Activated T-helper 2 cell treated with anti-CD3 and anti-CD28 coated beads, Interferon-gamma antibody, Interleukin-2, Interleukin-4, amounts not matched to agents 10 μg/mL and 5 μg/mL and 100 μg/mL, durations not matched to agents 14 hours and 24 hours and 36 hours (primary cell): ENCODE results near the gene GRIK3. TPM values are rescaled to one million over a fixed set of nuclear protein-coding genes. Genes with fewer than 3 reads are reported as not detected.

Source experiments
- DNase-seq: peaks from one replicate; pipeline ENCODE4 v3.0.0; 2021; ENCODE audit warnings: low spot score
- H3K27ac Mint-ChIP-seq: one replicate; pipeline ENCODE4 v1.8.0; 2021; ENCODE audit warnings: mixed read lengths
- H3K27me3 Mint-ChIP-seq: one replicate; pipeline ENCODE4 v1.8.0; 2021; ENCODE audit warnings: low read depth, mixed read lengths
- H3K36me3 Mint-ChIP-seq: one replicate; pipeline ENCODE4 v1.8.0; 2021; ENCODE audit warnings: low read depth, mixed read lengths
- H3K4me1 Mint-ChIP-seq: one replicate; pipeline ENCODE4 v1.8.0; 2021; ENCODE audit warnings: low read depth, mixed read lengths
- H3K4me3 Mint-ChIP-seq: one replicate; pipeline ENCODE4 v1.8.0; 2021; ENCODE audit warnings: low read depth, mild to moderate bottlenecking, moderate library complexity, mixed read lengths
- H3K9me3 Mint-ChIP-seq: one replicate; pipeline ENCODE4 v1.8.0; 2021; ENCODE audit warnings: mixed read lengths
- intact Hi-C: fragments of 100-400 bp; cut with micrococcal nuclease; formaldehyde crosslinking; loops from one replicate; pipeline ENCODE4 v1.15.1; 2023
- total RNA-seq: library from RNA; stranded (reverse); gene quantifications from 2 replicates; pipeline ENCODE4 v1.2.3, GENCODE V29; 2022

The GRIK3 gene
- total RNA-seq, 1 donor from 2014 or later, result not detected

DNA sequence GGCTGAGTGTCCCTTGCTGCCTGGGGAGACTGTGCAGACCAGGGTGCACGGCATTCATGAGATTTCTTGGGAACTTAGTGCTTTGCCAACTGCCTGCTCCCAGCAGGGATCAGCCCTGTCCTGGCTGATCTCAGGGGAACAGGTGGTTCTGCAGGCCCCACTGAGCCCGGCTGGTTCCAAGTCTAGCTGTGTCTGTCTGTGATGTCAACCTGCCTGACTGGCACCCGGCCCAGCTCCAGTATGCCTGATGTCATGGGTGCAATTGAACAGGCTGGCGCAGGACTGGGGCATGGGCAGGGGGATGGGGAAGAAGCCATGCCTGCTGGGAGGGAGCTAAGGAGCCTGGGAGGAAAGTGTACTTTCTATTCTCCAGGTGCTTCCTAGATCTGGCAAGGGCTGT is 227.1 kb downstream of the GRIK3 start:
- H3K27me3 Mint-ChIP-seq, result no peaks in the 10 kb centered on the region

GRCh38 chr1:36805979-36806640 is 228.2 kb downstream of the GRIK3 start:
- intact Hi-C loops, result no loop called here
- Mint-ChIP-seq H3K27ac (no peak overlapping the region), H3K36me3 (no peaks in the 10 kb centered on the region), H3K4me1 (no peaks in the 10 kb centered on the region), H3K4me3 (no peak overlapping the region), H3K9me3 (no peaks in the 10 kb centered on the region), H3K27me3 (no peaks in the 10 kb centered on the region)
- DNase-seq, result no peak

More for the DNA sequence above, 227.1 kb downstream of the GRIK3 start:
- H3K27ac Mint-ChIP-seq, result no peak overlapping the region
- intact Hi-C loops, result no loop called here
- no peaks in the 10 kb centered on the region for H3K4me1 Mint-ChIP-seq
- no peak overlapping the region for H3K4me3 Mint-ChIP-seq
- H3K9me3 Mint-ChIP-seq, result no peaks in the 10 kb centered on the region
- H3K36me3 Mint-ChIP-seq, result no peaks in the 10 kb centered on the region
- no peak for DNase-seq

- no peak overlapping the region for H3K27ac Mint-ChIP-seq
- no peak overlapping the region for H3K4me3 Mint-ChIP-seq
- DNase-seq, result no peak
- H3K36me3 Mint-ChIP-seq, result no peaks in the 10 kb centered on the region
- H3K4me1 Mint-ChIP-seq, result no peaks in the 10 kb centered on the region
- H3K27me3 Mint-ChIP-seq, result no peaks in the 10 kb centered on the region
- intact Hi-C loops, result no loop called here
- H3K9me3 Mint-ChIP-seq, result no peaks in the 10 kb centered on the region
Measured at GRCh38 chr1:36804669-36805314, 229.5 kb downstream of the GRIK3 start.

- Mint-ChIP-seq H3K36me3 (no peaks in the 10 kb centered on the region), H3K4me3 (no peak overlapping the region), H3K27me3 (no peaks in the 10 kb centered on the region), H3K27ac (no peak overlapping the region), H3K9me3 (no peaks in the 10 kb centered on the region), H3K4me1 (no peaks in the 10 kb centered on the region)
- no peak for DNase-seq
- intact Hi-C loops, result no loop called here
Measured at GRCh38 chr1:36803868-36804570, 230.3 kb downstream of the GRIK3 start.

GRCh38 chr1:36802018-36802417 is 232.3 kb downstream of the GRIK3 start:
- Mint-ChIP-seq H3K27me3 (no peaks in the 10 kb centered on the region), H3K4me3 (no peak overlapping the region), H3K36me3 (no peaks in the 10 kb centered on the region), H3K9me3 (no peaks in the 10 kb centered on the region), H3K27ac (no peak overlapping the region), H3K4me1 (no peaks in the 10 kb centered on the region)
- intact Hi-C loops, result no loop called here
- DNase-seq, result no peak

DNA sequence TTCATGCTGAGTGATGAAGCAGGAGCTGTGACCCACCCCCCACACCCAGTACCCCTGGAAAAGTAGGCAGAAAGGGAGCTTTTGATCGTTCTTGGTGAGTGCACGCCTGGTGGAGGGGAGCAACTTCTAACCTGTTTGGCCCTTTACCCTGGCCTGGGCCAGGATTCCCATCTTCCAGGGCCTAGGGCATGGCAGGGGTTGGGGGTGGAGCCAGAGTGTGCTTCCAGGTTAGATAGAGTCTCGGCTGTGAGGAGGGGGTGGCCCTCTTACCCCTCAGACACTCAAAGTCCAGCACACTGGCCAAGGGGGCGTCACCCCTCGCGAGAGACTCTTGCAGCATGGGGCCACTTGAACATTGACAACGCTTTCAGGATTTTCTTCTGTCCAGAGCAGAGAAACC is 236.6 kb downstream of the GRIK3 start:
- no peaks in the 10 kb centered on the region for H3K36me3 Mint-ChIP-seq
- DNase-seq, result no peak
- intact Hi-C loops, result no loop called here
- H3K27me3 Mint-ChIP-seq, result no peaks in the 10 kb centered on the region
- H3K4me3 Mint-ChIP-seq, result no peak overlapping the region
- no peaks in the 10 kb centered on the region for H3K4me1 Mint-ChIP-seq
- H3K9me3 Mint-ChIP-seq, result no peaks in the 10 kb centered on the region
- H3K27ac Mint-ChIP-seq, result no peak overlapping the region

DNA sequence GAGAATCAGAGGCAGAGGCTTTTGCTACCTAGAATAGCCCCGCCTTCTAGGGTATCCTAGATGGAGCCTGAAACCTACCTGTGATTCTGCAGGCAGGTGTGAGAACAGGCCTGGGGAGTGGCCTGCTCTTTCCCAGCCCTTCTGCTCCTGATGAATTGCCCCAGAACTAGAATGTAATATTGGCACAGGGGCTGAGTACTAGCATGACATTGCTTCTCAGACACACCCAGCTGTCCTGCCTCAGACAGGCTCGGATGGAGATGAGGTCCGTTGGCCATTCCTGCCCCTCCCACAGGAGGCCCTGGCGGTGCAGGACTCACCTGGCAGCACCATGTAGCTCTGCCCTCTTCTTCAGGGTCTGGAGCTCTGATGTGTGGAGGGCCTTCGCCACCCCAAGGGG is 237.6 kb downstream of the GRIK3 start:
- no peaks in the 10 kb centered on the region for H3K9me3 Mint-ChIP-seq
- DNase-seq, result no peak
- H3K4me3 Mint-ChIP-seq, result no peak overlapping the region
- no peaks in the 10 kb centered on the region for H3K4me1 Mint-ChIP-seq
- intact Hi-C loops, result no loop called here
- H3K27ac Mint-ChIP-seq, result no peak overlapping the region
- no peaks in the 10 kb centered on the region for H3K36me3 Mint-ChIP-seq
- no peaks in the 10 kb centered on the region for H3K27me3 Mint-ChIP-seq

DNA sequence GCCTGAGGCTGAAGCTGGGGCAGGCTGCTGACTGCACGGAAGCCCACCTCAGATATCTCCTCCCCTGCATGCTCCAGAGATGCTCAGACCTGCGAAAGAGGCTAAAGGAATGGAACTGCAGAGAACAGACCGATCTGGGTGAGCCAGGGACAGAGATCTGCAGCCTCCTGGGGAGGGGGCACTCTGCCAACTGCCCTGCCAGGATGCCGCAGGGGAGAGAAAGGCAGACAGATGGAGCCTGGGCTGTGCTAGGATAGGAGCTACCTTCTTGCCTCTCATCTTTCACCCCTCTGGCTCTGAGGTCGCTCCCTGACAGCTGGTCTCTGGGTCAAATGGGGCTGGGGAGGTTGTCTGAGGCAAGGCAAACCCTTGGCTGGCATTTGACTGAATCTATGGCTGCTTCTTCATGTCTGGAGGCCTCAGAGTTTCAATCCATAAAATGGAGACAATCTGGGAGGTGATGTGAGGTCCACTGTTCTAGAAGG is 238.2 kb downstream of the GRIK3 start:
- Mint-ChIP-seq H3K4me3 (no peak overlapping the region), H3K4me1 (no peaks in the 10 kb centered on the region), H3K9me3 (no peaks in the 10 kb centered on the region), H3K27me3 (no peaks in the 10 kb centered on the region), H3K27ac (no peak overlapping the region), H3K36me3 (no peaks in the 10 kb centered on the region)
- intact Hi-C loops, result no loop called here
- no peak for DNase-seq

GRCh38 chr1:36794460-36794859 is 239.9 kb downstream of the GRIK3 start:
- no peak overlapping the region for H3K27ac Mint-ChIP-seq
- no peaks in the 10 kb centered on the region for H3K36me3 Mint-ChIP-seq
- DNase-seq, result no peak
- intact Hi-C loops, result no loop called here
- no peaks in the 10 kb centered on the region for H3K4me1 Mint-ChIP-seq
- H3K4me3 Mint-ChIP-seq, result no peak overlapping the region
- H3K9me3 Mint-ChIP-seq, result no peaks in the 10 kb centered on the region
- H3K27me3 Mint-ChIP-seq, result no peaks in the 10 kb centered on the region

GRCh38 chr1:36793452-36793851 is 240.9 kb downstream of the GRIK3 start:
- H3K36me3 Mint-ChIP-seq, result no peaks in the 10 kb centered on the region
- intact Hi-C loops, result no loop called here
- H3K27ac Mint-ChIP-seq, result no peak overlapping the region
- H3K9me3 Mint-ChIP-seq, result no peaks in the 10 kb centered on the region
- no peak overlapping the region for H3K4me3 Mint-ChIP-seq
- no peaks in the 10 kb centered on the region for H3K27me3 Mint-ChIP-seq
- DNase-seq, result no peak
- H3K4me1 Mint-ChIP-seq, result no peaks in the 10 kb centered on the region

DNA sequence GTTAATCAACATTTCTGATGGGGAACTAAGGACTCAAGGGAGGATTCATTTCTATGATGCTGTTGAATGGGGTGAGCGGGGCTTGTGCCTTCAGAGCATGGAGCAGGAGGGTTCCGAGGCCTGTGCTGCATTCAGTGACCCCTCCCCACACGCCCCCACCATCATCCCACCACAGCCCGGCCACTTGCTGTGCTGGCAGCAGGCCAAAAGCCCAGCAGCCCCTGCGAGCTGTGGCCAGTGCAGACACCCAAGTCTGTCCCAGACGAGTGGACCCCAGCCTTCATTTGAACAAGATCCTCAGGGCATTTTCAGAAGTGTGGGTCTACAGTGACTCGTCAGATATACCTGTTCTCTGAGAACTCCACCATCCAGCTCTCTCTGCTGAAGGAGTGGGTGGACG is 242.0 kb downstream of the GRIK3 start:
- no peaks in the 10 kb centered on the region for H3K36me3 Mint-ChIP-seq
- H3K27me3 Mint-ChIP-seq, result no peaks in the 10 kb centered on the region
- intact Hi-C loops, result no loop called here
- H3K27ac Mint-ChIP-seq, result no peak overlapping the region
- H3K4me1 Mint-ChIP-seq, result no peaks in the 10 kb centered on the region
- H3K9me3 Mint-ChIP-seq, result no peaks in the 10 kb centered on the region
- H3K4me3 Mint-ChIP-seq, result no peak overlapping the region
- DNase-seq, result no peak

DNA sequence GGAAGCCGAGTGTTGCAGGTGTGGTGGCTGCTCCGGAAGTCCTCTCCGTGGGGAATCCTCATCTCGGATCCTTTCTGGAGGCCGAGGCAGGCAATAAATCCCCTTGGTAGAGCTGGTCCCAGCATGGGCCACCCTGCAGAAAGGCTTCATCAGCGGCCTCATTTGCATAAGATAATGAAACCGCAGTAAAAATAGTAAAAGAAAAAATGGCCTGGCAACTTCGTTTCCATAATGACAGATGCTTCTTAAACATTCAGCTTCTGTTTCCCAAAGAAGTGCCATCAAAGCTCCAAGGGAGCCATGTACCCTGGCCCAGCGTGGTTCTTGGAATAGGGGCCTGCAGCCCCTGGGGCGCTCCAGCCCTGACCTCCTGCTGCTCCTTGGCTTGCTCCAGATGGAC is 244.1 kb downstream of the GRIK3 start:
- Mint-ChIP-seq H3K9me3 (no peaks in the 10 kb centered on the region), H3K4me3 (no peak overlapping the region), H3K4me1 (no peaks in the 10 kb centered on the region), H3K27me3 (no peaks in the 10 kb centered on the region), H3K27ac (no peak overlapping the region), H3K36me3 (no peaks in the 10 kb centered on the region)
- intact Hi-C loops, result no loop called here
- DNase-seq, result no peak

GRCh38 chr1:36789535-36789934 is 244.8 kb downstream of the GRIK3 start:
- no peak for DNase-seq
- no peaks in the 10 kb centered on the region for H3K27me3 Mint-ChIP-seq
- intact Hi-C loops, result no loop called here

More at GRCh38 chr1:36789535-36789934, 244.8 kb downstream of the GRIK3 start:
- Mint-ChIP-seq H3K4me1 (no peaks in the 10 kb centered on the region), H3K36me3 (no peaks in the 10 kb centered on the region), H3K9me3 (no peaks in the 10 kb centered on the region), H3K4me3 (no peak overlapping the region), H3K27ac (no peak overlapping the region)
